Activated CD4-positive, alpha-beta T cell treated with anti-CD3 and anti-CD28 coated beads, Interleukin-2, amount 50 U/mL, for 1 hour (primary cell): ENCODE data around the gene CPXM2.

ENCODE experiments used
- DNase-seq: peaks from one replicate; pipeline ENCODE4 v3.0.0-alpha.2; 2020

Gene CPXM2

GRCh38 chr10:123891144-123892071 is at the start of gene CPXM2:
Gene CPXM2, minus strand, starts transcription at chr10:123891807. Its CDS starts 148 bp downstream, at chr10:123891659.
- DNase-seq, result no peak

- DNase-seq, result no peak
Measured at GRCh38 chr10:123939591-123939990, 48.0 kb upstream of the CPXM2 start.

GRCh38 chr10:123938890-123939289 is 47.3 kb upstream of the CPXM2 start:
- DNase-seq, result no peak

- no peak for DNase-seq
Measured at GRCh38 chr10:123936426-123936825, 44.8 kb upstream of the CPXM2 start.

GRCh38 chr10:123935680-123936079 is 44.1 kb upstream of the CPXM2 start:
- DNase-seq, result no peak

GRCh38 chr10:123934846-123935245 is 43.2 kb upstream of the CPXM2 start:
- no peak for DNase-seq

GRCh38 chr10:123930340-123931001 is 38.9 kb upstream of the CPXM2 start:
- DNase-seq, result no peak

GRCh38 chr10:123929791-123930190 is 38.2 kb upstream of the CPXM2 start:
- no peak for DNase-seq

GRCh38 chr10:123928427-123928826 is 36.8 kb upstream of the CPXM2 start:
- DNase-seq, result no peak

- DNase-seq, result no peak
Measured at GRCh38 chr10:123926401-123927264, 35.0 kb upstream of the CPXM2 start.

GRCh38 chr10:123922126-123922525 is 30.5 kb upstream of the CPXM2 start:
- DNase-seq, result no peak

- DNase-seq, result no peak
Measured at GRCh38 chr10:123916775-123917174, 25.2 kb upstream of the CPXM2 start.

- no peak for DNase-seq
Measured at GRCh38 chr10:123913688-123914268, 22.2 kb upstream of the CPXM2 start.

GRCh38 chr10:123912871-123913270 is 21.3 kb upstream of the CPXM2 start:
- no peak for DNase-seq

- DNase-seq, result no peak
Measured at GRCh38 chr10:123912466-123912865, 20.9 kb upstream of the CPXM2 start.

GRCh38 chr10:123911866-123912265 is 20.3 kb upstream of the CPXM2 start:
- DNase-seq, result no peak

- no peak for DNase-seq
Measured at GRCh38 chr10:123909866-123910265, 18.3 kb upstream of the CPXM2 start.

GRCh38 chr10:123909426-123909825 is 17.8 kb upstream of the CPXM2 start:
- no peak for DNase-seq

- no peak for DNase-seq
Measured at GRCh38 chr10:123908379-123908778, 16.8 kb upstream of the CPXM2 start.

- no peak for DNase-seq
Measured at GRCh38 chr10:123906884-123907652, 15.5 kb upstream of the CPXM2 start.

GRCh38 chr10:123906296-123906695 is 14.7 kb upstream of the CPXM2 start:
- no peak for DNase-seq

GRCh38 chr10:123904834-123905409 is 13.3 kb upstream of the CPXM2 start:
- no peak for DNase-seq
